ENCODE results near the gene ORC1. TPM values are rescaled to one million over a fixed set of nuclear protein-coding genes. Genes with fewer than 3 reads are reported as not detected.

Gene ORC1
- total RNA-seq: 10 to 100 TPM; 42.0 to 43.7 TPM

DNA sequence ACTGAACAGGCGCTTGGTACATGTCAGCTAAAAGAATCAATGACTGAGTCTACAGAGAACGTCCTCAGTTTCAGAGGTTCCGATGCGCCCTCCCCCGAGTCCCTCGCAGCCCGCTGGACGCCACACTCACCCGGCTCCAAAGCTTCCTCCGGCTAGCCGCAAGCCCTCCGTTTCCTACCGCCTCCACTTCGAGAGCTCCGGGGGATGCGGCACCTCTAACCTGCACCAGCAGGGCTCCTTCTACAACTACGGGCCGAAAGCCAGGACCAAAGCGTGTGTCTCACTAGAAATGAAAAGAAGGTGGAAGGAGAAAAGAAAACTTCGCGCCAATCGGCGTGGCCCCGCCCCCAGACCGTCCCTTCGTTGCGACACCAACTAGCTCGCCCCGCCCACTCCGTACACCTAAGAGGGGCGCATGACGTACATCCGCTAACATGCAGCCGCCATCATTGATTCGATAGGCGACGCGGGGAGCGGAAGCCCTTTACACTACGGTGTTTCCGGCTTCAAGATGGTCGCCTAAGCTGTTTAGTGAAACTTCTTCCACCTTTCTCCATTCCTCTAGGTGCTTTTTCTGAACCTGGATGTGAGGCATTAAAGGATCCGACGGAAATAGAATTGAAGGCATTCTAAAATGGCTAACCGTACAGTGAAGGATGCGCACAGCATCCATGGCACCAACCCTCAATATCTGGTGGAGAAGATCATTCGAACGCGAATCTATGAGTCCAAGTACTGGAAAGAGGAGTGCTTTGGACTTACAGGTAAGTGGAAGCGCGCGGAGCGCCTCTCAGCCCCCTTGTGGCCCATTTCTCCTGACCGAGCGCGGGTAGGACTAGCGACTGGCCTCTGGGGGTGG is at the start of gene ORC1, which contains the start of gene PRPF38A:
ORC1 (minus strand) TSS at position 308 of the 859 bp plus-strand sequence. CDS start 2,200 bp downstream, outside the sequence.
PRPF38A (plus strand) TSS at position 487 of the 859 bp plus-strand sequence; CDS start at position 635, 148 bp downstream.
- ChIA-PET CTCF (interaction anchor here (0.8 to 1.3 kb wide), 4 partner anchors 19 to 1542 kb away, joined by 3 to 5 read pairs (median 3); partner anchors contain the start of genes IFT25 and LRRC42), POLR2A (interaction anchor here (0.6 to 1.6 kb wide), 6 partner anchors 20 to 517 kb away, joined by 3 to 4 read pairs (median 4); partner anchors contain the start of gene ECHDC2)

DNA sequence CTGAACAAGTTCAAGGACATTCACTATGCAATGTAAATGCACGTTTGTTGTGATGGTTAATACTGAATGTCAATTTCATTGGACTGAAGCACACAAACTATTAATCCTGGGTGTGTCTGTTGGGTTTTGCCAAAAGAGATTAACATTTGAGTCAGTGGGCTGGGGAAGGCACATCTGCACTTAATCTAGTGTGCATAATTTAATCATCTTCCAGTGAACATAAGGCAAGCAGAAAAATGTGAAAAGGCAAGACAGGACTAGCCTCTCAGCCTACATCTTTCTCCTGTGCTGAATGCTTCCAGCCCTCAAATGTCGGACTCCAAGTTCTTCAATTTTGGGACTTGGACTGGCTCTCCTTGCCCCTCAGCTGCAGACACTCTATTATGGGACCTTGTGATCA is 40.2 kb upstream of the ORC1 start:
- POLR2A ChIA-PET: no interaction called here
- CTCF ChIA-PET: no interaction called here

DNA sequence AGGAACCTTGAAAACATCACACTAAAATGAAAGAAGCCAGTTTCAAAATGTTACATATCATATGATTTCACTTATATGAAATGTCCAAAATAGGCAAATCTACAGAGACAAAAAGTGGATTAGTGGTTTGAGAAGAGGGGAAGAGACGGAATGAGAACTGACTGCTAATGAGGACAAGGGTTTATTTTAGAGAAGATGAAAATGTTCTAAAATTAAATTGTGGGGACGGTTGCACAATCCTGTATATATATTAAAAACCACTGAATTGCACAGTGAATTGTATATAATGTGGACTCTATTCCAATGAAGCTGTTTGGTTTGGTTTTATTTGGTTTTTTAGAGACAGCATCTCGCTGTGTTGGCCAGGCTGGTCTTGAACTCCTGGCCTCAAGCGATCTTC is 35.8 kb upstream of the ORC1 start:
- ChIA-PET CTCF (interaction anchor here (0.9 kb wide), 1 partner anchor 23 kb away, joined by 3 read pairs; no protein-coding TSS in a partner anchor), POLR2A (no interaction called here)

DNA sequence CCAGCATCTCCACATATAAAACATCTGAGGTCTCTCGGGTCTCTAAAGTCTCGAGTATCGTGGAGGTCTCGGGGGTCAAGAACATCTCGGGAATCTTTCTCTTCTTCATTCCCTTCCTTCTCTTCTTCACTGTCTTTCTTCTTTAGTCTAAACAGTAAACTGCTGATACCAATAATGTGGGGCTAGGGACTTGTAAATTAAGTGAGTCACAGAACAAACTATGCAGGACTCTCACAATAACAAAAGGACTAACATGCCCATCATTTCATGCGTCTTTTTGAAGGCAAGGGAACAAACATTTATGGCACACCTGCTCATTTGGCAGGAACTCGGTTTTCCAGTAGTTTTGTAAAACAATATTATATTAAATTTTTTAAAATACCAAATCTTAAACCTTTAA is 32.6 kb upstream of the ORC1 start:
- CTCF ChIA-PET: no interaction called here
- POLR2A ChIA-PET: no interaction called here

DNA sequence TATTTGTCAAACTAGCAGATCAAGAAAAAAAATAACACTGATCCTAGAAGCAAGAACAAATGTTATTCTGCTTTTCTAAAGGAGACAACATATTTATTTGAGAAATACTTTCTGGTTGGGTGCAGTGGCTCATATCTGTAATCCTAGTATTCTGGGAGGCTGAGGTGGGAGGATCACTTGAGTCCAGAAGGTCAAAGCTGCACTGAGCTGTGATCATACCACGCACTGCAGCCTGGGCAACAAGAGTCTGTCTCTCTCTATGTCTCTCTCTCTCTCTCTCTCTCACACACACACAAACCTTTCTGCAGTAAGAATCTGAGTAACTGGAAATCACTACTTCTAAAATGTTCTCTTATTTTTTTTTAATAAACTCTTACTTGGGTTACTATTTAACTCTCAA is 31.4 kb upstream of the ORC1 start:
- CTCF ChIA-PET: no interaction called here
- POLR2A ChIA-PET: no interaction called here

DNA sequence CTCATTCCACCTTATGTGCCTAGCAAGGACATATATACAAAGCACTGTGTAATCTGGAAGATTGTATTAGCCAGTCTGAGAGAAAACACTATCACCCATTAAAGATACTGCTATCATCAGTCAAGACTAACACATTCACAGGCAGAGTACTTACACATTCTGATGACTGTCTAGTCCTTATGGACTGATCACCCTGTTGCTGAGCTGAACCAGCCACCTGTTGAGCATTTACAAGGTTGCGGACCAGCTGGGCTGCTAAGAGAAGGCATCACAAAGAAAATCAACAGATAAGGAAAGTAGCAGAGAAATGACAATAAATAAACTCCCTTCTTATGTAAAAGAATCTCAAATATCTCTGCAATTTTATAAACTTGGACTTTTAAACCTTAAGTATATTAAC is 31.0 kb upstream of the ORC1 start:
- CTCF ChIA-PET: no interaction called here

DNA sequence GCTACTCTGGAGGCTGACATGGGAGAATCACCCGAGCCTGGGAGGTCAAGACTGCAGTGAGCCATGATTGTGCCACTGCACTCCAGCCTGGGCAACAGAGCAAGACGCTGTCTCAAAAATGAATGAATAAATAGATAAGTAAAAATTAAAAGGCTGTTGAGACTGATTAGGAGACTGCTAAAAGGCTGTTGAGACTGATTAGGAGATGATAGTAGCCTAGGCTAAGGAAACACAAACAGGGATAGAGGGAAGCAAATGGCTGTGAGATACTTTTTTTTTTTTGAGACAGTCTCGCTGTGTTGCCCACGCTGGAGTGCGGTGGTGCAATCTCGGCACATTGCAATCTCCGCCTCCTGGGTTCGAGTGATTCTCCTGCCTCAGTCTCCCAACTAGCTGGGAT is 28.6 kb upstream of the ORC1 start:
- CTCF ChIA-PET: no interaction called here
- POLR2A ChIA-PET: interaction anchor here (0.5 kb wide), 1 partner anchor 781 kb away, joined by 3 read pairs; no protein-coding TSS in a partner anchor

More for the DNA sequence above, 31.0 kb upstream of the ORC1 start:
- POLR2A ChIA-PET: no interaction called here

DNA sequence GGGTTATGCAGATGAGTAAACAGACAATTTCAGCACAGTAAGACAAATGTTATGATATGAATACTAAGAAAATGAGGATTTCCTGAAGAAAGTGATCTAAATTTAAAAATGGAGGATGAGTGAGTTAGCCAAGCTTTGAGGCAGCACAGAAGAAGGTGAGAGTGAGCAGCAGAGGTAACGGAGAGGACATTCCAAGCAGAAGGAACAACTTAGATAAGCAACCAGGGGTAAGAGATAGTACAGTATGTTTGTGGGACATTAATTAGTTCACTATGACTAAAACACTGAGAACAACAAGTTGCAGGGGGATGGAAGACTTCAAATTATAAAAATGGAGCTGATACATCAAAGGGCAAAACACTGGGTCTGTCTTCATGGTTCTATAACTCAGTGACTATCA is 22.9 kb upstream of the ORC1 start:
- CTCF ChIA-PET: no interaction called here
- POLR2A ChIA-PET: no interaction called here

DNA sequence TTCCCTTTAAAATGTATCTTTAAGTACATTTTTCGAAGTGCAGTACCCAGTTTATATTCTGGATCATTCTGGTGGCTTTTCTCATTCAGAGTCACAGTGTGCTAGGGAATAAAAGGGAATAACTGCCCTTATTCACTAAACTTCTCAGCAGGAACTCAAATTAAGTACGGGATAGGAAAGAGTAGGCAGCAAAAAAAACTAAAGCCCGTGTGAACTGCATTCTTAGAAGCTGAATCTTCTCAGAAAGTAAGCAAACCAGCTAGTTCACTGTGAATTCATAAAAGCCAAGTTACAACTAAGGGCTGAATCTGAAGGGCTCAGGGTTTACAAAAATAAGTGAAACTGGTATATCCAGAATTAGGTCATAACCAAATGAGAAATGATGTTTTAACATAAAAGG is 22.1 kb upstream of the ORC1 start:
- ChIA-PET CTCF (no interaction called here), POLR2A (no interaction called here)

DNA sequence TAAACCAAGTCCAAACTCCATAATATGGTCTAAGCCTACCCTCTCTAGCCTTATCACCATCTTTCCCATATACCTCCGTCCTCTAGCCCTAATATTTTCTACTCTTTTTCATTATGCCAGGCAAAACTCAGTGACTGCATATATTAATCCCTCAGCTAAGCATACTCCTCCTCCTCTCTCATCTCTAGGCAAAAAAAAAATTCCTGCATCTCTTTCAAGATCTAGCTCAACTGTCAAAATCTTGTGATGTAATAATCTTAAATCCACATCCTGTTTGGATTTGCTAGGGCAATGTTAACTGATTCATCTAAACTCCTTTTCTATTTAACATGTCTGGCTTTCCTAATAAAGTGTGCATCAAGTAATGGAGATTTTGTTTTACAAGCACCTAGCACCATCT is 20.6 kb upstream of the ORC1 start:
- CTCF ChIA-PET: no interaction called here
- POLR2A ChIA-PET: no interaction called here

DNA sequence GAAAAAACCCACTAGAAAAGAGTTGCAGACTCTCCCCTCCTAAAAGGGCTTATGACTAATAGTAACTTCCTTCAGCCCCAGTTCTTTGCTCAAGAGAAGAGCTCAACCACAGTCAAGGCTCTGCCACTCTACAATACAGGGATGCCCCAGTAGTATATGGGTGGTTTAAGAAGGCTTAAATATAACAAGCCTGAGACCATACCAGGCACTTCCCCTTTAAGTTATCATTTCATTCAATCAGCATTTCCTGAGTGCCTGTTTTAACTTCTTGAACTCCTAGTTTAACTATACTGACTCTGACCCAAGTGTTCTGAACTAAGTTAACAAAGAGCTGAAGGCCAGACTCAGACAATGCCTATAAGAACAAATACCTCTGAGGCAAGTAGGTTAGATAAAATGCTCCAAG is 20.0 kb upstream of the ORC1 start:
- ChIA-PET CTCF (interaction anchor here (1.0 kb wide), 1 partner anchor 20 kb away, joined by 5 read pairs; the partner anchor contains the start of genes ORC1 and PRPF38A), POLR2A (interaction anchor here (0.6 kb wide), 1 partner anchor 20 kb away, joined by 3 read pairs; the partner anchor contains the start of genes ORC1 and PRPF38A)

DNA sequence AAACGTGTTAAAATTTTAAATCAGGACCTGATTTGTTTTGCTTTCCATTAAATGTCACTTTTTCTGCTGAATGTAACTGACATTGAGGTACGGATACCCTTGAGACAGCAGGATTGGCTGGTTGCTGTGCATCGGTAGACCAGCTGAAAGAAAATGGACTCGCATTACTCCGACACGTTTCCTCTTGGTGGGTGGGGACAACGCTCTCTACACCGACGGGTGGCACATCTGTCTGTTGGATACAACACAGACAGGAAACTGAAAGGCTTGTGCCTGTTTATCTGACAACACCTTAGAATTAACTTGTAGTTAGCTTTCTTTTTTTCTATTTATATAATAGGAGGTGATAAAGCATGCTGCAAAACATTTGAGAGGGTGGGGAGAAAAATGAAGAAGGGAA is 19.5 kb upstream of the ORC1 start:
- POLR2A ChIA-PET: interaction anchor here (0.6 to 0.7 kb wide), 2 partner anchors 20 to 96 kb away, joined by 3 read pairs; partner anchors contain the start of genes ORC1 and PRPF38A
- CTCF ChIA-PET: interaction anchor here (1.0 kb wide), 1 partner anchor 20 kb away, joined by 5 read pairs; the partner anchor contains the start of genes ORC1 and PRPF38A

DNA sequence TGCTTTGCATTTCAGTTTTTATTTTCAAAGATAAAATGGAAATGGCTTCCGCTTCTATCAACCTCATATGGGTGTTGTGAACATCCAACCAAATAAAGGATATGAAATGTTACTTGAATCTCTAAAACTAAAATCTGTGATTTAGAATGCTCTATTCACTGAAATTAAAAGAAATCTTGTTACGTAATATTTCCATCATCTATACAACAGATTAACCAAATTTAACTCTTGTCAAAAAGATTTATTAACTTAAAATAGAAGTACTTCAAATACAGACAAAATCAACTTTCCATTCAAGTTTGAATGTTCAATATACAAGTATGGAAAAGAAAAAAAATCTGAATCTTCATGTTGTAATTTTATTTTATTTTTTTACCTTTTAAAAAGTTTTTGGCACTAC is 18.8 kb upstream of the ORC1 start:
- CTCF ChIA-PET: interaction anchor here (1.0 kb wide), 1 partner anchor 19 kb away, joined by 5 read pairs; the partner anchor contains the start of genes ORC1 and PRPF38A
- POLR2A ChIA-PET: no interaction called here

DNA sequence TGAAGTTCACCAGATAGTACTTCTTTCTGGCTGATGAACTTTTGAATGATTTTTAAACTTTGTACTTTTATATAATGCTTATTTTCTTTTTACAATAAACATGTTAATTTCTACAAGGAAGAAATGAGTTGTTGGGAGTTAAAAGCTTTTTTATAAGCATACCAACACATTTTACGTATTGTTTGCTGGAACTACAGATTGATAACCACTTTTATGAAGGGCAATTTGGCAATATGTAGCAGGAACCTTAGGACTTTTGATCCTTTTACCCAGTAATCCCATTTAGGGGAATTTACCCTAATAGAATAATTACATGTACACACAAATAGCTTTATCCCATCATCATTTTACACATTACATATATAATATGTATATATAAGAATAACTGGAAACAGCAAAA is 16.5 kb upstream of the ORC1 start:
- POLR2A ChIA-PET: no interaction called here
- CTCF ChIA-PET: no interaction called here

DNA sequence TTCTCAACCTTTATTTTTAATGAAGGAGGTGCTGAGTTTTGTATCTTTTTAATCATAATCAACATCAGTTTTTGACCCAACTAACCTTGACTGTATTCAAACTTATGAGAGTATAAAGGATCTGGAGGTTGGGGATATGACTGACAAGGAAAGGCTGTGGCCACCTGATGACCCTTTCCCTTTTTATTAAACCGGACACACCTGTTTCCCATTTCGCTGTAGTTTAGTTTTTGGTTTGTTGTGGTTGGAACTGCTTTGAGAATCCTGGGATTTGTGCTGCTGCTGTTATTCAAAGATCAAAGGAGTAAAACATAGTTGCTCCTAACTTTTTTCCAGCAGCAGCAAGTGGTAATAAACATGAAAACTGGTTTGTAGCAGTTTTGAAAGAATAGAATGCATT is 12.6 kb upstream of the ORC1 start:
- ChIA-PET CTCF (no interaction called here), POLR2A (interaction anchor here (1.2 kb wide), 1 partner anchor 13 kb away, joined by 3 read pairs; no protein-coding TSS in a partner anchor)

DNA sequence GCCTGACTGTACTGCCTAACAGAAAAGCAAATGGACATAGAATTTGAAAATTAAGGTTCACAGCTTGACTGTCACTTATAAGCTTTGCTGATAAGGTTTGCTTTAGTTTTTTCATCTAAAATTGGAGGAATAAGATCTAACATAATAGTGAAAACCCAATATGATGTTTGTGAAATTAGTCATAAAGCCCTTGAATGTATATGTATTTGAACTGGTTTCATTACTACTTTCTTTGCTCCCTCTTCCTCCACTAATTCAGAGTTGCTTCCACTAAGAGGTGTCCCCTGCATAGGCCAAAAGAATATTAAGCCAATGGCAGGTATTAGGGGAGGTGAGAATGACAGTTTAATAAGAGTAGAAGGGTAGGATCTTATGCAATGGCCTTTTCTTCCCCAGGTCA is 10.7 kb upstream of the ORC1 start:
- POLR2A ChIA-PET: no interaction called here

DNA sequence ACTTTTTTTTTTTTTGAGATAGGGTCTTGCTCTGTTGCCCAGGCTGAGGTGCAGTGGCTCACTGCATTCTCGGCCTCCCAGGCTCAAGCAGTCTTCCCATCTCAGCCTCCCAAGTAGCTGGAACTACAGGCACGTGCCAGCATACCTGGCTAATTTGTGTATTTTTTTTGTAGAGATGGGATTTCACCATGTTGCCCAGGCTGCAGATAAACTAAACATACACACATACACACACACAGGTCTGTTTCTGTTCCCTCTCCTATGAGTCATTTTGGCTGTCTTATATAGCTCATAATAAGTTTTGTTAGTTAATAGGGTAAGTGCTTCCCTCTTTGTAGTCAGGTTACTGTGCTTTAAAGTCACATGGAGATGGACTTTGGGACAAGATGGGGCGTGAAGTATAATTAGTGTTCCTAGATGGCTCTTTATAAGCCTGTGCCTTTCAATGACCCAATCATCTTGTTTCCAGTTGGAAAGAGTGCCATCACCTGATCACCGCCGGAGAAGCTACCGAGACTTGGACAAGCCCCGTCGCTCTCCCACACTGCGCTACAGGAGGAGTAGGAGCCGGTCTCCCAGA is 9.3 kb upstream of the ORC1 start:
- POLR2A ChIA-PET: no interaction called here
- CTCF ChIA-PET: no interaction called here

More for the DNA sequence above, 10.7 kb upstream of the ORC1 start:
- CTCF ChIA-PET: no interaction called here

DNA sequence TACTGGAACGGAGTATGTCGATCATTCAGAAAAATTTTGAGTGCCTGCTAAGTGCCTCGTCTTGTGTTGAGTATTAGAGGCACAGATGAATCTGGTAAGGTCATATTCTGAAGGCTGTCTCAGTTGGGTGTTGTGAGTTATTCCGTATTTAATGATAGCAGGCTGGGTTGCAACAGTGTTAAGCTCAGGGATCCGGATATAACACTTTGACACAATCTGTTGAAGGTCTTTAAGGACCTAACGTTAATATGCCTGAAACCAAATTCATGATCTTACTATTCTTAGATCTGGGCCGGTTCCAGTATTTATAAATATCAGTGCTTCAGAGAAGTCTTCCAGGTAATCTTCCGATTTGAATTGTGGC is 734 bp upstream of the ORC1 start:
- ChIA-PET POLR2A (interaction anchor here (1.6 kb wide), 1 partner anchor 149 kb away, joined by 4 read pairs; no protein-coding TSS in a partner anchor), CTCF (interaction anchor here (0.8 to 1.2 kb wide), 3 partner anchors 265 to 1541 kb away, joined by 3 read pairs; partner anchors contain the start of genes IFT25 and LRRC42)

DNA sequence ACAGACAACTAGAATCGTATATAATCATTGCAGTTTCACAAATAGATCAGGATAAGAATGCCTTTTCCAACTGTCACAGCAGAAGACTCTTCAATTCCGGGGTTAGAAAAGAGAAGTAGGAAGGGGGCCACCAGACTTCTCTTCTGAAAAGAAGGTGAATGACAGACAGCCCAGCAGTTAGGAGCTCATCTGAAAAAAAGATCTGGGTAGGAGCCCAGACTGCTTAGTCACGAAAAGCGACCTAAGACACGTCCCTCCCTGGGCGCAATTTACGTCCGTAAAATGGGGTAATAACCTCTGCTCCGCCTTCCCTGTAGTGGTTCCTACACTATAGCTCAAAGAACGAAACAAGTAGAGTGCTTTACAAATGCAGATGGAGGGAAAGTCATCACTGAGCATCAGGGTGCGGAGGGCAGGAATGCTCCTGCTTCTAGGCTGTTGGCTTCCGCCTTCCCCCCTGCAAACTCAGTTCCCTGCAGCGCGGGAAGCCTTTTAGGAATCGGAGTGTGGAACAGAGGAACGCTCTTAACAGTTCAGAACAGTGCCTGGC is 582 bp downstream of the ORC1 start:
- ChIA-PET CTCF (interaction anchor here (0.8 to 1.3 kb wide), 3 partner anchors 20 to 1542 kb away, joined by 3 to 5 read pairs (median 3); partner anchors contain the start of genes IFT25 and LRRC42), POLR2A (interaction anchor here (0.5 to 1.6 kb wide), 10 partner anchors 12 to 518 kb away, joined by 3 to 4 read pairs (median 3); partner anchors contain the start of genes ECHDC2, TXNDC12 and ZYG11B)

DNA sequence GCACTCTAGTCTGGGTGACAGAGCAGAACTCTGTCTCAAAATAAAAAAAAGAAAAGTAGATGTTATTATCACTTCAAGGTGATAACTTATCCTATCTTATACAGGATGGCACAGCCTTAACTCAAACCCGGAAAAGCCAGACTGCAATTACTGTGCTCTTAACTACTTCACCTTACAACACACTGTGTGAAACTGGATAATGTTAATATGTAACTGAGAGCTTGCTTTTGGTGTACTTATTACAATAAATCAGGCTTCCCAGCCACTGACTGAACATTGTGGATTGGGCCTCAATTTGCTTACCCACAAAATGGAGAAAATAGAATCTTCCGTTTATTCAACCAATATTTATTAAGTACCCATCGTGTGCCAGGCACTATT is 1.4 kb downstream of the ORC1 start:
- POLR2A ChIA-PET: no interaction called here
- CTCF ChIA-PET: no interaction called here
